HL-60/S4 treated with retinoic acid at 250 ng/mL for 4 days and 3 days (cell line): ENCODE measurements around the gene GOLGA3.

Source experiments
- in situ Hi-C: fragments of 300-500 bp; cut with MboI; formaldehyde crosslinking; loops from 2 replicates; pipeline ENCODE4 v1.7.0; 2022; ENCODE audit warnings: low sequenced_read_pairs

The GOLGA3 gene

DNA sequence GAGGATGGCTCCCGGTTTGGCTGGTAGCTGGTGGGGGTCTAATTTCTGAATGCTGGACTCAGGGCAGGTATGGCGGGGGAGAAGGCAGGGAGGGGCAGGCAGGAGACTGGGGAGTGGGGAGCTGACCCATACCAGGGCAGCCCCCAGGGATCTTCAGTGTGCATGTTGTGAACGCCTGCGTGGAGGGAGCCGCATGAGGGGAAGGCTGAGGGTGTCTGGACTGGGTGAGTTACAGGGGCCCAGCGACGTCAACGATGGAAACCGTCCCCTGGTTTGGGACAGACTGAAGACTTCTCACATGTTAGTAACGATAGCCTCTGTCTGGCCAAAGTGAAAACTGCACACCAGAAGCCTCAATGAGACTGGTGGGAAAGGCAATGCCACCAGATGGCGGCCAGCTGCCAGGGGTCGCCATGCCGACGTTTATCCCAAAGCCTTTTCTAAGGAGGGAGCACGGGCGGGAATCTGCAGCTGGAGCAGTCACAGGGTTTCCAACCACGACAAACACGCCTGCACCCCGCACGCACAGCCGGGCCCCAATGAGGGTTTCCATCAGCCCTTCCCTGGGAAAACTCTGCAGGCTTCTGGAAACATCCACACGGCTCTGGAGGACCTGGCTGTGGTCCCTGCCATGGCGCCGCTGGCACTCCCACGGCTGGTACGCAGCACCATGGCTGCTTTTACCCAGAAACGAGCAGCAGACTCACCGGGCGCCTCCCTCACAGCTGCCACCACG lies 104.0 kb downstream of the GOLGA3 start:
- in situ Hi-C loops, result no loop called here

DNA sequence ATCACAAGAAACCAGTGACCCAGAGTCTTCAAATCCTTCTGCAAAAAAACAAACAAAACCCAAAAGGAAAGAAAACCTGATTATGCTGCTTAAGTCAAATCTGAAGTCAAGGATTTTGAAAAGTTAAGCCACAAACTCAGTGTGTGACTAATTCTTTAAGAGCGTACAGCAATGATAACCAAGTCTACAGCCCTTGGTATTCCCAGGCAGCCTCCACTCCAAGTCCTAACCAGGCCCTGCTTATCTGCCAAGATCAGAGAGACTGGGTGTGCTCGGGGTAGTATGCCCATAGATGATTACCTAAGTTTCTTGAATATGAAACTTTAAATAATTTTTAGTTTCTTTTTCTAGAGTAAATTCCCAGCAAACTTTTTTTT lies 104.9 kb downstream of the GOLGA3 start:
- in situ Hi-C loops, result no loop called here

DNA sequence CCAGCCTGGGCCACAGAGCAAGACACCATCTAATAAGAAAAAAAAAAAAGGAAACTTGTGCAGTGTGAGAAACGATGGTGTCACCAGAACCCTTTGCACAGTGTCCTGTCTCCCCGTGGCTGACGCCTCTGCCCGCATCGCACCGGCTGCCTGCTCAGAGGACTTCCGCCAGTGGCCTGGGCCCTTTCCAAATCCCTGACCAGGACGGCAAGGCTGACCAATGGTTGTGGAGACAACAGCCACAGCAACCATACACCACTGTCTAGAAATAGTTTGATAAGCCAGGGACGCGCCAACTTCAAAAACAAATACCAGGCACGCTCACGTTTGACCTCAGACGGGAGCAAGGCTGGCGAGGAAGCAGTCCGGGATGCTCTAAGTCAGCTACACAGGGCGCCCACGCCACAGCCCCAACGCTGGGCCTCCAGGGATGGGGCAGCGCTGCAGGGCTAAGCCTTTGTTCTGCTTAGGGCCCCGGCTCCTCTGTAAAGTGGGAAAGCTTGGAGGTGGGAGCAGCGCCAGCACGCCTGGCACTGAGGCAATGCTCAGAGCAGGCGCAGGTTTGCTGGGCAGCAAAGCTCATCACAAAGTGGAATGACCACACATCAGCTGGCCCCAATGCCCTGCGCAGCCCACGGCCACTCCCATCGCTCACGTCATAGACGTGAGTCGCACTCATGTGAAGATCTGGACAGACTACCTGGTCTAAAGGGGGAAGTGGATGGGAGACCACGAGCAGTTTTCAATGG lies 105.5 kb downstream of the GOLGA3 start:
- in situ Hi-C loops, result no loop called here

DNA sequence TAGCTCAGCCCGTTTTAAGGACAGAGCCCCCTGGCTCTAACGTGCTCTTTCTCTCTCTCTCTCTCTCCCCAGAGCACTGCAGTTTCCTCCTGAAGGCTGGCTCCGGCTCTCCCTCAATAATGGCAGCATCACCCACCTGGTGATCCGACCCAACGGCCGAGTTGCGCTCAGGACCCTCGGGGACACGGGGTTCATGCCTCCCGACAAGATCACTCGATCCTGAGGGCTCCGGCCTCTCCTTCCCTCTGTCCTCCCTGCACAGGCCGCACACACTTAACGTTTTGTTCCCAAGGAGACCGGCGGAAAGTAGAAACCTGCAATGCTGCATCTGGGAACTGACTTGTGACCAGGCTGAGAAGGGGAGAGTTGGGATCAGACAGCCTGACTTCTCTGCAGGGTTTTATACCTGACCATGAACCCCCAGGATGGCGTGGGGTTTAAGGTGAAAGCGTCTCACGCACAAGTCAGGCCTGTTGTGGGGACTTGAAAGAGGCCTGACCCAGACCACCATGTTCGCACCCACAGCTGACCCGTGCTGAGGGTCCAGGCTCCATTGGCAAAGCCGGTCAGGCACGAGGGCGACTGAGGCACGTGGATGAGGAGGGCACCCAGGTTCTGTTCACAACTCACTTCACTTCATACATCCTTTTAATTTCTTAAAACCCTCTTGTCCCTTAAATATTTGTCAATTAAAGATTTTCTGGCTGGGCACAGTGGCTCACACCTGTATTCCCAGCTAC lies 107.9 kb downstream of the GOLGA3 start:
- in situ Hi-C loops, result no loop called here

DNA sequence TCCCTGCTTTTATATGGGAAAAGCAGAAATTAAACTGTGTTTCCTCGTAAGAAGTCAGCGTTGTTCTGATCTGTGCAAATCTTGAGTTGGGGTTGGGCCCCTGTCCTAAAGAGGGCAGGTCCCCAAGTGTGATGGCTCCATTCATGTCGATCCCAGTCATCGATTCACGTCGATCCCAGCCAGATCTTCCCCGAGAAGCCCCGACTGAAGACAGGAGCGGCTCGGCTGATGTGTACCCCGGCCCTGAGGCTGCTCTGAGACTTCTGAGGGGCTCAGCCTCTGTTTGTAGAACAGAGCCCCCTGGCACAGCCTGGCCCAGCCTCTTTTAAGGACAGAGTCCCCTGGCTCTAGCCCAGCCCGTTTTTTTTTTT lies 108.7 kb downstream of the GOLGA3 start:
- in situ Hi-C loops, result no loop called here

DNA sequence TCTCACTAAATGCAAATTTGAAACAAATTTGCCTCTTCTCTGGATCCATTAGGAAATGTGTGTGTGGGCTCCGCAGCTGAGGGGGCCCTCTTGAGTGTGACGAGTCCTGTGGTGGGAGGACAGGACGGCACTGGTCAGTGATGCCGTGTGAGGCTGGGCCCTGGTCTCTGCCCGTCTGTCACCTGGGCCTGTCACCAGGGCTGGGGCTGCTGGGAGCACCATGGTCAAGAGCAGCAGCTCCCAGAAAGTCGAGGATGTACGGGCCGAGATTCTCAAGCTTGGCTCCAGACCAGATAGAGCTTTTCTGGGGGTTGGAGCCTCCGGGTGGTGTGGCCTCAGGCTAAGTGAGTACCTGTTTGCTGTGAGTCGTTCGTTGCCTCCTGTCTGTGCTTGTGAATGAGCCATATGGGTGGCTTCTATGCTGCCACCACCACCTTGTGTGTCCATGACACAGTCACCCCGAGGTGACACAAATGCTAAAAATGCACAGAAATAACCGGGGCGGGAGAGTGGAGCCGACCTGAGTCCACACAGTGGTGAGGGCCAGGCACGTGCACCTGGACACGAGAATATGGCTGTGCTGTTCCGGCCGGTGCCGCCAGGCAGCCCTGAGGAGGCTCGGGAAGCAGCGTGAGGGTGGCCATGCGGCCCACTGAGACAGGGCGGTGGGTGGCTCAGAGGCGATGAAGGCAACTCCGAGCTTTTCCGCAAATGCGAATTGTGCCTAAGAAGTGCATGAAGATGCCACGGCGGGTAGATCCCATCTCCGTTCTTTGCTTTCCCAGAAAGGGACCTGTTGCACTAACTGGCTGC lies 109.3 kb downstream of the GOLGA3 start:
- in situ Hi-C loops, result no loop called here
